ENCODE measurements around the gene ADGB. TPM values are rescaled to one million over a fixed set of nuclear protein-coding genes. Genes with fewer than 3 reads are reported as not detected.
"Not testable (repeated sequence)": the region's sequence is repeated elsewhere in the genome, so short reads cannot be mapped to it uniquely, and the experiment has no call there.

The ADGB gene
- polyA plus RNA-seq (2014; cell fraction: cytosol; rRNA removed), result not detected in 2 replicates
- not detected in 2 replicates for polyA plus RNA-seq (2014; cell fraction: nucleus; rRNA removed)

DNA sequence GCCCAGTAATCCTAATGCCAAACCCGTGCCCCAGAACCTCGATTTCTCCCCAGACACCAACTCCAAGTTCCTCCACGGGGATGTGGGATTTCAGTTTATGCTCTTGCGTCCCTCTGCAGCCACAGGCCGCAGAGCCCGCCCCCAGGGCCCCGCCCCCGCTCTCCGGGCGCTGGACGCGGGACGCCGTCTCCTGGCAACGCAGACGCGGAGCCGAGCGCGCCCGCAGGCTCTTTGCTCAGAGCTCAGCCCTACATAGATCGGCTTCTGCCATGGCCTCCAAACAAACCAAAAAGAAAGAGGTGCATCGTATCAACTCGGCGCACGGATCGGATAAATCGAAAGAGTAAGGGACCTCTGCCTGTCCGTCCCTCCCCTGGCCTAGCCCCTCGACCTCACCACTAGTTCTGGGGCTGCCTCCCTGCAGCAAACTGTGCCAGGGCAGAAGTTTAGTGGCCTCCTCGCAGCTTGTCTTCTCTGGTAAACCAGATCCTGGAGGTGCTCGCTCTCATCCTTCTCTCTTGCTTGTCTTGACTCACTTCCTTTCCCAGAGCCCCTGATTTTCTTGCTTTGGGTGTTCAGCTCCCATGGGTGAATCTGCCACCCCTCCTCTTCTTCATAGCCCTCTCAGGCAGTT lies at the start of gene ADGB:
Gene ADGB (plus strand): TSS at position 201 of the 634 bp plus-strand sequence. CDS start 69 bp downstream, at position 270.
- DNase-seq (ENCODE audit: low spot score), result peak; percentile 62

DNA sequence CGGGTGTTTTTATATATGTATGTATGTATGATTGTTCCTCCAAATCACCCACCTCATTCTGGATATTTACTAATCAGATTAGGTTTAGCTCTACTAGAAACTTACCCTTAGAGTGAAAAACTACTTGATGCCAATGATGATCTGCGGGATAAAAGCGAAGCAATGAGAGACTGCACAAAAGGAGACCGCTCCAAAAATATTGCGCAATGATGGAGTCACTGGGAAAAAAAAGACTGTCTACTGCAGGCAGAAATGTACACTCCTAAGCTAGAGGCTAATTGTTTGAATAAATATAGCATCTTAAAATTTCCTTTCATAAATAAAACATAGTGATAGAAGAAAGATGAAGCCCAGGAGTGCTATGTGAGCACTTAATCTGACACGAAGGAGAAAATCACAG lies 47.9 kb upstream of the ADGB start:
- DNase-seq (ENCODE audit: low spot score), result no peak

DNA sequence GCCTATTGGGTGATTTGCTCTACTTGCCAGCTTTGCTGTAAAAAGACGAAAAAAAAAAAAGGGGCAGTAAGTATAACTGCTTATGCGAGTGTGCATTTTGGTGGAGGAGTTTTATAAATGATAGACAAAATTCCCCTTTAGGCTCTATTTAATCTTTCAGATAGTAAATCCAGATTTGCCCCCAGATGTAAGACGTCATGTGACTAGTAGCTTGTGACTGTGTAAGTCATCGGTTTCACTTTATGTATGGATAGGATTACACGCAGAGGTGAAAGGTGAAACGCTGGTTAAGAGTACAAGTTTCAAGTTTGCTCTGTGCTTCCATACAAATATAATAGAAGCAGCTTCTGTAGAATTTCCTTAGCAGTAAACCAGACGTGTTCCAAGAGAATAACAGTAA lies 47.2 kb upstream of the ADGB start:
- no peak for DNase-seq (ENCODE audit: low spot score)

DNA sequence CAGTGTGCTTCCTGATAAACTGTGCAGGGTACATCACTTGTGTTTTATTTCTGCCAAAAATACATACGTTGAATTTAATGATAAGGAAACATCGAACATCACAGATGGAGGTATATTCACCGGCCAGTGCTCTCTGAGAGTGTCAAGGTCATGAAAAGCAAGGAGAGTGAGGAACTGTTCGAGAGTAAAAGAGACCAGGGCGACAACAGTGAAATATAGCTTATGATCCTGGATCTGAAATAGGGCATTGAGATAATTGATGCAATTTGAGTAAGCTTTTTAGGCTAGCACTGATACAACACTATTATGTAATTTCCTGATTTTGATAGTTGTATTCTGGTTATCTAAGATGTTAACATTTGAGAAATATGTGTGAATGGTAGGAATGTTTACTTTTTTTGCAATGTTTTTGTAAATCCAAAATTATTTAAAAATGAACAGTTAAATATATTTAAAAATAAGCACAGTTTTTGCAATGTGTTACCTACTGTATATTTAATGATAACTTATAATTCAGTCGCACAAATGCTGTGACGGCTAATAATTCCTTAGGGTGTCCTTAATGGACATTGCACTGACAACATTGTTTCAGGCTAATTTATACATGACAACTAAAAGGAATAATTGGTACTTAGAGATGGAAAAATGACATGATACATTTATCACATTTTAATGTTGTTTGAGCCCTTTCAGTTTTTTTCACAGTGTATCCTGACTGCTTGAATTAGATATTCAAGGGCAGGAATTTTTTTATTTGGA lies 45.2 kb upstream of the ADGB start:
- no peak for DNase-seq (ENCODE audit: low spot score)

DNA sequence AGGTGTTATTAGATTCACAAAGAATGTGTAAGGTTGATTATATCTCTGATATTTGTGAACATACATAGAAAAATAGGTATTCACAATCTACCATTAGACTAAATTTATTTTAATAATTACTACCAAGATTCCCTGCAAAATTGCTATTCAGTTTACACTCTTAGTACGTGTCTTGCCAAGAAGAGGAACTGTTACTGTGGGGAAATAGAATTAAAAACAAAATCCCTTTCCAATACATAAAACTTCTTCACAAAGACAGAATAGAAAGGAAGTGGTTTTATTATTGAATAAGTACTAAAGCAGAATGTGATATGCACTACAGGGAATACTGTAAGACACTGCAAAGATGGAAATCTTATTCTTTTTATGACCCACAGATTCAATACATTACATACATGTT lies 38.2 kb upstream of the ADGB start:
- no peak for DNase-seq (ENCODE audit: low spot score)

DNA sequence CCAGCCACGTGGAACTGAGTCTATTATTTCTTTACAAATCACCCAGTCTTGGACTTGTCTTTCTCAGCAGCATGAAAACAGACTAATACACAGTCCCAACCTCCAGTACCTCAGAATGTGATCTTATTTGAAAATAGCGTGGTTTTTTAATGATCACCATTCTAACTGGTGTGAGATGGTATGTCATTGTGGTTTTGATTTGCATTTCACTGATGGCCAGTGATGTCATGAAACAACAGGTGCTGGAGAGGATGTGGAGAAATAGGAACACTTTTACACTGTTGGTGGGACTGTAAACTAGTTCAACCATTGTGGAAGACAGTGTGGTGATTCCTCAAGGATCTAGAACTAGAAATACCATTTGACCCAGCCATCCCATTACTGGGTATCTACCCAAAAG lies 32.1 kb upstream of the ADGB start:
- DNase-seq (ENCODE audit: low spot score), result not testable (repeated sequence)

DNA sequence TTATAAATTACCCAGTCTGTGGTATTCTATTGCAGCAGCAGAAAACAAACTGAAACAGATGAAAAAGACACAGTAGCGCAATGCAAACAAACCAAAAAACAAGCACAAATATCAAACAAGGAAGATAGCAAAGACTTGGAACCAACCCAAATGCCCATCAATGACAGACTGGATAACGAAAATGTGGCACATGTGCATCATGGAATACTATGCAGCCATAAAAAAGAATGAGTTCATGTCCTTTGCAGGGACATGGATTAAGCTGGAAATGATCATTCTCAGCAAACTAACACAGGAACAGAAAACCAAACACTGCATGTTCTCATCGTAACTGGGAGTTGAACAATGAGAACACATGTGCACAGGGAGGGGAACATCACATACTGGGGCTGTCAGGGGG lies 30.2 kb upstream of the ADGB start:
- DNase-seq (ENCODE audit: low spot score), result not testable (repeated sequence)

DNA sequence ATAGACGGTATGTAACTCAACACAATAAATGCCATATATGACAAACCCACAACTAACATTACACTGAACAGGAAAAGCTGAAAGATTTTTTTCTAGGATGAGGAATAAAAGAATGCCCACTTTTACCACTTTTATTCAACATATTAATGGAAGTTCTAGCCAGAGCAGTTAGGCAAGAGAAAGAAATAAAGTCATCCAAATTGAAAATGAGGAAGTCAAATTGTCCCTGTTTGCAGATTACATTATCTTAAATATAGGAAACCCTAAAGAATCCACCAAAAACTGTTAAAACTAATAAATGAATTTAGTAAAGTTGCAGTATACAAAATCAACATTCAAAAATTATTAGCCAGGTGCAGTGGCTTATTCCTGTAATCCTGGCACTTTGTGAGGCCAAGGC lies 24.6 kb upstream of the ADGB start:
- DNase-seq (ENCODE audit: low spot score), result no peak

DNA sequence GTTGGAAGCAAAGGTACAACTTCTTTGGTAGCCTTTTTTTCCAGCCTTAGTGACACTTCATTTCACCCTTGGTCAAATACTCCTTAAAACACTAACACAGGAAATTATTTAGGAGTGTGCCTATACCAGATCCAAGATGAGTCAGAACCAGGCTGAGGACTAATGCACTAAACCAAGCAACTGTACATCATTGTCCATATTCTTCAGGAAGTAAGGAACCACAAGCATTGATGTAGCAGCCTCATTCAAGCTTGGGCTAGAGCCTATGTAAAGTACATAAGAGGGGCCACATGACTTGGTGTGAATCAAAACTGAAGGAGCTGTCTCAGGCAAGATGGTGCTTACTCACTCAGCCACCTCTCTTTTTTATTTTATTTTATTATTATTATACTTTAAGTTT lies 20.7 kb upstream of the ADGB start:
- DNase-seq (ENCODE audit: low spot score), result no peak

DNA sequence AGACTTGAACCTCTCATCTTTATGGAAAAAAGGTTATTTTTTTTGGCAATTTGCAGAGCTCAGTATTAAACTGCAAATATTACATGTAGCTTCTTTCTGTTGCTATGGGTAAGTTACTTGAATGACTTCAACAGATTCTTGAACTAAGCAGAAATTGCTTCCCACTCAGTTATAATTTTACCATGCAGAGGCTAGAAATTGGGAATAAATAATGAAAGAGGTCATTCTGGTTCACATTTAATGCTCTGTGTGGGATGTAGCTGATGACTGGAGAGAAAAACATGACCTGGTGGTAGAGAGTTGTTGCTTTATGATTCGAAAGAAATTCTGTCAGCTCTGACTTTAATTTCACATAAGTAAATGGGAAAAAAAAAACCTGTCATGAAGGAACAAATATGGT lies 16.8 kb upstream of the ADGB start:
- no peak for DNase-seq (ENCODE audit: low spot score)

DNA sequence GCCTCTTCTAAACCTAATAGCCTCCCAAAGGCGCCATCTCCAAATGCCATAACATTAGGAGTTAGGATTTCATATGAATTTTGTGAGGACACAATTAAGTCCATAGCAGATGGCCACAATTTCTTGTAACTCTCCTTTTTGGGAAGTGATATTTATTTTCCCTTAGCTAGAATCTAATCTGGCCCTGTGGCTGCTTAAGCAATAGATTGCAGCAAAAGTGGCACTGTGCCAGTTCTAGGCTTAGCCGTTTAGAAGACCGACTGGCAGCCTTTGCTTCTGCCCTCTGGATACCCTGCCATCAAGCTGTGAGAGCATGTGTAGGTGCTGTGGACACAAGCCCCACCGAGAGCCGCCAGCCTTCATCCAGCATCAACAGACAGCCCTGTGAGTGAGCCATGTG lies 15.9 kb upstream of the ADGB start:
- DNase-seq (ENCODE audit: low spot score), result no peak

DNA sequence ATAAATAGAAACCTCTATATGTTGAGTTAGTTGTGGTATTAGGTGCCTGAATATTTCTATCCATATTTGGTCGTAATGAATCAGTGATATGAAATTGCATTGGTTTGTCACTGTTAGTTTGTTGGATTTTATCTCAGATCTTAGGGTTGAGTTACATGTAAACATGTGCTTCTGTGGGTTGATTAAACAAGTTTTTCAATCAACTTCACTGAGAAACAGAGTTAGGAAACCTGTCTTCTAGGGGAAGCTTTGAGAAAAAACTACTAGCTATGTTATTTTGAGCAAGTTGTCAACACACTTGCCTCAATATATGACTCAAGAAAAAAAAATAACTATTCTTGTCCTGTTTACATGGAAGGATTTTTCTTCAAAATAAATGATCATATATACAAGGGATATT lies 14.8 kb upstream of the ADGB start:
- DNase-seq (ENCODE audit: low spot score), result no peak

DNA sequence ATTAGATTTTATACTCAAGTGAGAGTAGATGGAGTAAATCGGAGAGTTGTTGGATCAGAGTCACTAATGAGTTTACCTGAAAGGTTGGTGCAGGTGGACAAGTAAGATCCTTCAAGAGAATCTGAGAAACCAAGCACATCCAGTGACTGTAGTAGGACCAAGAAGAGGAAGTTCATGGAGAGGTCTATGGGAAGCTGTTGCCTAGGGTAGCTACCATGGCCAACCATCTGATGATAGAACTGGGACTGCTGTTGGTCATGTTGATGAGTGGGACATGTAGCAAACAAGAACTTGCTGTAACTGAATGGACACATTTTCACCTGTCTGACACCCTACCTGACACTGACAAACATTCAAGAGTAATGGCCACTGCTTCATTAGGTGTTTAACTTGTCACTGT lies 11.3 kb upstream of the ADGB start:
- DNase-seq (ENCODE audit: low spot score), result no peak

DNA sequence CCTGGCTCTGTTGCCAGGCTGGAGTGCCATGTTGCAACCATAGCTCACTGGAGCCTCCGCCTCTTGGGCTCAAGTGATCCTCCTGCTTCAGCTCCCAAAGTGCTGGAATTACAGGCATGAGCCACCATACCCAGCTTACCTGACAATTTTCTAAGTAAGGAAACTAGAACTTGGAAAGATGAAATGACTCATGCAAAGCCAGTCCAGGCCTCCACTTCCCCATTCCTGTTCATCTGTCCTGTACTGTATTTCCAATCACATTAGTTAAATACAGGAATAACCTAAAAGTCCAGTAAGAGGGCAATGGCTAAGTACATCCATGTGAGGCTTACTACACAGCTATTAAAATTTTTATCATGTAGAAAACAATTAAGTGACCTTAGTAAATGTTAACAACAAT lies 8.3 kb upstream of the ADGB start:
- no peak for DNase-seq (ENCODE audit: low spot score)

DNA sequence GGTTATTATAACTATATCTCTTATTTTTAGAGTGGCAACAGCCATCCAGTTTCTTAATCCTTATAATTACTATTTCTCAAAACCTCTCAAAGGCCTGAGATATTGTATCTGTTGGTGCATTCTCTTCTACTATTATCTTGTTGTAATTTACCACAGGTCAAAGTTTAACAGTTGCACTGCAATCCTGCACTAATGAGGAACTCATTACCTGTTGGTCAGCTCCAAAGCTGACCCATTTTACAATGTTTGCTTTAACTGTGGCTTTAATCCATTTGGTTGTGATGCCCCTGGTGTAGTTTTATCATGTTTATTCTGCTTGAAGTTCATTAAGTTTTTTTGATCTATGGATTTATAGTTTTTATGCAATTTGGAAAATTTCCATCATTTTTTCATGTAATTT lies 6.3 kb upstream of the ADGB start:
- DNase-seq (ENCODE audit: low spot score), result no peak

DNA sequence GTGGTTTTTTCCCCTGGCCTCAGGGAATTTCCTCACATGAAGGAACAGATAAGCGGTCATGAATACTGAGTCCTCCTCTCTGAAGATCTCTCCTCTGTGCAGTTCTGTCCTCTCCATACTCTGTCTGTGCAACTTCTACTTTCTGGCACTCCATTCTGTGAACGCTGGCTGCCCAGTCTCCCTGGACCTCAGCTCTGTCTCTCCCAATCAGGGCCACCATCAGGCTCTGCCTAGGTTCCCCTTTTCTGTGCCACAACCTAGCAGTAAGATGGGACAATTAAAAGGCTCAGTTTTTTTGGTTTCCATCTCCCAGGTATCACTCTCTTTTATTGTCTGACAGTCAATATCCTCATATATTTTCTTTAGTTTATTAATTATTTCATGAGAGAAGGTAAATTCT lies 4.8 kb upstream of the ADGB start:
- no peak for DNase-seq (ENCODE audit: low spot score)

DNA sequence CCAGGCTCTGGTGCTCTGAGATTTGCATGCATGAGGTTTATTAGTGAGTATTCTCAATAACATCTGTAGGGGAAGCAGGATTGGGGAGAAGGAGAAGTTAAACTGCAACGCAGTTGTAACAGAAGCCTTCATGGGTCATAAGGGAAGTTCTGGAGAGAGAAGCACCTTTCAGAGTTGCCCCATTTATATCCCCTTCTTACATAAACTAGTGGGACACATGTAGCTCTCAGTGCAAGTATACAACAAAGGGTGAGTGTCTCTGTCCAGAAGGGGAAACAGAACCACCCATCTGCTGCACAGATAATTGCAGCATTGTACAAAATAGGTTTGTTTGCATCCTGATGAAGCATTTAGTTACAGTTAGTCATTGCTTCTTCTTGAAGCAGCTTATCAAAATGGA lies 4.3 kb upstream of the ADGB start:
- DNase-seq (ENCODE audit: low spot score), result no peak

DNA sequence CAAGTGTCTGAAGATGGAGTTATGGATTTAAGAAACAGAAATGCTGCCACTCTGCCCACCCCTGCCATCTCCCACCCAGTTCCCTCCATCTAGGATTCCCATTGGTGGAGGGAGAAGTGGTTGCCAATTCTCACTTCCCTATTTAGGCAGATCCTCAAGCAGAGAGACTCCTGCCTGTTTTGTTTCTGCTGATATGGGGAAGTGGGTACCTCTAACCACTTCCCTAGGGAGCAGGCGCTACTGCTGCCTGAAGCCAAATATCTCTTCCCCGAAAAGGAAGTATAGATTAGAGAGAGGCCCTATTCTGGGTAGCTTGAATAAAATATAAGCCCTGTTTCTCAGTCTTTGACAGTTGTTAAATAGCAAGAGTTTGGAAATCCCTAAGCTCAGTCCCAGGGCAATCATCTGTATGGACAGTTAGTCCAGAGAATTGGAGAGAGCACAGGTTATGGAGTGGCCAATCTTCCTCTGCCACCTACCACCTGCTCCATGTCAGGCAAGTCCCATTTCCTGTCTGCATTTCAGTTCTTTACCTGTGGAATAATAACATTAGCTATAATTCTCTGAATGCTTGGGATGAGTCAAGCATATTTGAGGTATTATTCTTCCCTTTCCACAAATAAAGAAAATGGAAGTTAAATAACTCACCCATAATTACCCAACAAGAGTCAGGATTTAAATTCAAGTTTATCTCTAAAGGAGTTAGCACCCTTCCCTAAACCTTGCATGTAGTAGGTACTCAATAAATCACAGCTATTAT lies 2.6 kb upstream of the ADGB start:
- DNase-seq (ENCODE audit: low spot score), result no peak

DNA sequence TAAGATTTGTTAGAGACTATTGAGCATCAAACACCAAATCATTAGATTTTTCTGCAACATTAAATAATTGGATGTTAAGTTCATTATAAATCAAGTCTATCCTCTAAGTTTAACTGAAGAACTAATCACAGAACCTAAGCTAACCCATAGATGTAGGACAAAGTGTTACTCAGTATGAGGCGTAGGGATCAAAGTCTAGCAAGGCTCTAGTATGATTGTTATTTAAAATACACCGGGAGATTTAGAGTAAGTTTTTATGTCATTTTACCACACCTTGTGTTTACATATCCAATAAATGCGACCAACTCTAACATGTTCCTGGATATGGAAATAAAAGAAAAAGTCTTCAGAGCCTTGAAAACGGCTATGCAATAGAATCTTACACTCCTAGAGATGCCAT lies 2.6 kb downstream of the ADGB start:
- DNase-seq (ENCODE audit: low spot score), result no peak

DNA sequence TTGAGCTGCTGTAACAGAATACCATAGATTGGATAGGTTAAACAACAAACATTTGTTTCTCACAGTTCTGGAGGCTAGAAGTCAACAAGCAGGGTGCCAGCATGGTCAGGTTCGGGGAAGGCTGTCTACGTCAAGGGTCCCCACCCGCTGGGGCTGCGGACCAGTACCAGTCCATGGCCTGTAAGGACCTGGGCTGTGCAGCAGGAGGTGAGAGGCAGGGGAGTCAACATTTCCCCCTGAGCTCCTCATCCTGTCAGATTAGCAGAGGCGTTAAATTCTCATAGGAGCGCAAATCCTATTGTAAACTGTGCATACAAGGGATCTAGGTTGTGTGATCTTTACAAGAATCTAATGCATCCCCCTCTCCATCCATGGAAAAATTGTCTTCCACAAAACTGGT lies 3.8 kb downstream of the ADGB start:
- no peak for DNase-seq (ENCODE audit: low spot score)

DNA sequence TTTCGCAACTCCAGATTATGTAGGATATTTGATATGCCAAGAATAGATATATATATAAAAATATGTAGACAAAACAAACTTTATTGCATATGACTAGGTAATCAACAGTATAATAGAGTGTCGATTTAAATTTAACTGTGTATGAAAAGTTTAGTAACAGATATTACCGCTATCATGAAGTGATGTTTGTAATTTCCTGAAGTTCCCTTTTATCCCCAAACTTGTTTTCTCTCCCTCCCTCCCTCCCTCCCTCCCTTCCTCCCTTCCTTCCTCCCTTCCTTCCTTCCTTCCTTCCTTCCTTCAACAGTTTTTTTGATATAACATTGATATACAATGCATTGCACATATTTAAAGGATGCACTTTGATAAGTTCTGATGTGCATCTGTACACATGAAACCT lies 15.2 kb downstream of the ADGB start:
- DNase-seq (ENCODE audit: low spot score), result no peak

DNA sequence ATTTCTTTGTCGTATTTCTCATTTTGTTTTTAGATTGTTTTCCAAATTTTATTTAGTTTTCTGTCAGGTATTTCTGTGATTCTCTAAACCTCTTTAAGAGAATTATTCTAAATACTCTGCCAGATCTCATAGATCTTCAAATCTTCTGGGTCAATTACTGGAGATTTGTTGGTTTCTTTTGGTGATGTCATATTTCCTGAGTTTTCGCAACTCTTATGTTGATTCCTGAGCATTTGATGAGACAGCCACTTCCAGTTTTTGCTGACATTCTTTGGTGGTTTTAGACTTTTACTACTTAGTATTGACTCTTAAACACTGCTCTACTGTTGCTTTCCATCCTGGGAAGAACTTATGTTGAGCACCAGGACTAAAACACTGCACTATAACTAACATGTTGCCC lies 21.9 kb downstream of the ADGB start:
- no peak for DNase-seq (ENCODE audit: low spot score)

DNA sequence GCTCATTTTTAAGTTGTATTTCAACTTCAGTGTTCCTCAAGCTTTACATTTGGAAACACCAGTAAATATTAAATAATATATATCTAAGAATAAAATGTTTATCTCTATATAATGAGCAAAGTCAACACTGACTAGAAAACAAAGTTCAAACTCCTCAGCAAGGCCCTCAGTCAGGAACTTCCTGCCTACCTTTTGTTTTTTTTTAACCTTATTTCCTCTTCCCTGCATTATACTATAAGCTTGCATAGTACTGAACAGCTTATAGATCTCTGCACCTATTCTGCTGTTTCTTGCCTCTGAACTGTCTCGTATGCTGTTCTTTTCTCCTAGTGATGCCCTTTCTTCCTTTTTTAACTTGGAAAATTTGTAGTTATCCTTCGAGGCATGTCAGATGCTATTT lies 29.6 kb downstream of the ADGB start:
- no peak for DNase-seq (ENCODE audit: low spot score)

Measured in SK-N-DZ (cell line).